KG1 (cell line): ENCODE measurements around the gene ARPC5L.
"Not testable (repeated sequence)": the region's sequence is repeated elsewhere in the genome, so short reads cannot be mapped to it uniquely, and the experiment has no call there.

Experiments used
- DNase-seq: peaks from one replicate; lab custom pipeline; 2025; lab: John Stamatoyannopoulos, UW

ARPC5L gene

DNA sequence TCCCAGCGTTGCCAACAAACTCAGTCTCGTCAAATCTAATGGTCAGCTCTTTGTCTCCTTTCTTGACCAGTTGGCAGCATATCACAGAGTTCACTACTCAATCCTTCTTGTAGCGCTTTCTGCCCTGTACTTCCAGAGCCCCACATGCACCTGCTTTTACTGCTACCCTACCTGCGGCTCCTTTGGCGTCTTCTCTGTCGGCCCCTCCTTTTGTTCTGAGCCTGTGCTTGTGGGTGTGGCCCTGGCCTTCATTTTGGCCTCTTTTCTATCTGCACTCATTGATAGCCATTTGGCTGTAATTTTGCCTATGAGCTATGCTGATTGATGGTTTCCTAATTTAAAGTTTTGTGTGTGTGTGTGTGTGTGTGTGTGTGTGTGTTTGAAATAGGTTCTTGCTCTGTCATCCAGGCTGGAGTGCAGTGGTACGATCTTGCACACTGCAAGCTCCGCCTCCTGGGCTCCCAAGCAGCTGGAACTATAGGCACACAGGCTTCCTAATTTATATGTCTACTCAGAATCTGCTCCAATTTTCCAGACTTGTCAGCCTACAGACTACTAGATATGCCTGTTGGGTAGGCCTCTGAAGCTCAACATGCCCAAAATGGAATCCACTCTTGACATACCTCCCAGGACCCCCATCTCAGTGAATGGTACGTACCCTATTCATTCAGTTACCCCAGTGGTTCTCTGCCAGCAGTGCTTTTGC is 32.3 kb downstream of the ARPC5L start:
- DNase-seq, result no peak

DNA sequence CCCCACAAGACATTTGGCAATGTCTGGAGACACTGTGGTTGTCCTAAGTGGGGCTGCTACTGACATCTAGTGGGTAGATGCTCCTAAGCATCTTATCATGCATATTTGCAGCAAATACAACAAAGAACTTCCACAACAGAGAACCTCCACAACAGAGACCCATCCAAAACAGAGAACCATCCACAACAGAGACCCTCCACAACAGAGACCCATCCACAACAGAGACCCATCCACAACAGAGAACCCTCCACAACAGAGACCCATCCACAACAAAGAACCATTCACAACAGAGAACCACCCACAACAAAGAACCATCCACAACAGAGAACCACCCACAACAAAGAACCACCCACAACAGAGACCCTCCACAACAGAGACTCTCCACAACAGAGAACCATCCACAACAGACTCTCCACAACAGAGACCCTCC is 32.8 kb downstream of the ARPC5L start:
- DNase-seq, result peak; percentile 20

DNA sequence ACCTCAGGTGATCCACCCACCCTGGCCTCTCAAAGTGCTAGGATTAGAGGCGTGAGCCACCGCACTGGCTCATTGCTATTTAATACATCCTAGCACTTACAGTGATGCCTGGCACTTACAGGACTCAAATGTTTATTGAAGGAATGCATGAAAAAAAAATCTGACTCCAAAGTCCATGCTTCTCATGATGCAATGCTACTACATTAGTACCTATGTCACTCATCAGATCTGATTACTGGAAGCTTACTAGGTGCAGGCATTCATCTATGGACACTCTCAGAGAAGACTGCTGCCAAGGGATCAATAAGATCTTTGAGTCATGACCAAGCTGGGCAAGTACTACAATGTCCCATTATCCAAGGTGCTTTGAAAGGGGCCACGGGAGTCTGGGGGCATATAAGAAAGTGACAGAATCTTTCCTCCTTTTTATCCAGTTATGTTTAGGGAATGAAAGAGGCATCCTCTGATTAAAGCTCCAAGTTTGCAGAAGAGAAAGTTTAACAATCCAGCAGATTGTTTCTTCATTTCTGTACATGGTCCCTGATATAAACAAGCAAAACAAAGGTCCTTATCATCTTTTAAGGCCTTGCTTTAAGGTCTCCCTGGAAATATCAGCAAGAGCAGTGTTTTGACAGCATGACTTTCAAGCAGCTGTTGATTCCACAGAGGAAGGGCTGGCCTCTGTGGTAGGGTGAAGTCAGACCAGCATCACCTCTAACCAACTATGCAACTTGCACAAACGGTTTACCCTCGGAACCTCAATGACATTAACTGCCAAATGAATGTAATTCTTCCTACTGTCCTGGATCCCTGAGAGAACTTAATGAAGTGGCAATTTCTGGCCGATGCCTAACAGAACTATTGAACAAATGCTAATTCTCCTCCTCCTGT is 35.9 kb downstream of the ARPC5L start:
- DNase-seq, result no peak

DNA sequence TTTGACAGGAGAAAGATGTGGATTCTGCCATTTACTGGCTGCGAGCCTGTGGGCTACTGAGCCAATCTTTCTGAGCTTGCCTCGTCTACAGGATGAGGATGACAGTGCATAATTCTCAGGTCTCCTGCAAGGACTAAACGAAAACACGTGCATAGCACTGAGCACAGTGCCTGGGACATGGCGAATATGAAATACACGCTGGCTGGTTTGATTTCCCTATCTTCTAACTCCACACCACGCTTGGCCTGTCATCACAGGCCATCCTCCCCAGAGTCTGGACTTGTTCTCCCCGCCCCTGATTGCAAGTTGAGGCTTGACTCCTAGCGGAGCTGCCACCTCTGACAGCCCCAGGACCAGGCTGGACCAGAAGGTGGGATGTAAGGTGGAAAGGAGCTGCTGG is 37.9 kb downstream of the ARPC5L start:
- no peak for DNase-seq

DNA sequence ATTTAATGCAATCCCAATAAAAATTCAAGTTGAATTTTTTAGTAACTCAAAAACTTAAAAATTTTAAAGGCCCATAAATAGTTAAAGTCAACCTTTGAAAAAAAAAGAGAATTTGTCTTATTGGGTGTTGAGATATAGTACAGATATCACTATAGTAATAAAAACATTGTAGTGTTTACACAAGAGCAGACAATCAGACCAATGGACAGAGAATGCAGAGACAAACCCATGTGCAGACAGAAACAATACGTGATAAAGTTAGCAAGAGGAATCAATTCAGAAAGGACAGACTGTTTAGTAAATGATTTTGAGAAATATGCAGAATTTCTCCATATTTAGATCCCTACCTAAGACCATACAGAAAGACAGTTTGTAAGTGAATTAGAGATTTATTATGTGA is 45.0 kb downstream of the ARPC5L start:
- DNase-seq, result no peak

DNA sequence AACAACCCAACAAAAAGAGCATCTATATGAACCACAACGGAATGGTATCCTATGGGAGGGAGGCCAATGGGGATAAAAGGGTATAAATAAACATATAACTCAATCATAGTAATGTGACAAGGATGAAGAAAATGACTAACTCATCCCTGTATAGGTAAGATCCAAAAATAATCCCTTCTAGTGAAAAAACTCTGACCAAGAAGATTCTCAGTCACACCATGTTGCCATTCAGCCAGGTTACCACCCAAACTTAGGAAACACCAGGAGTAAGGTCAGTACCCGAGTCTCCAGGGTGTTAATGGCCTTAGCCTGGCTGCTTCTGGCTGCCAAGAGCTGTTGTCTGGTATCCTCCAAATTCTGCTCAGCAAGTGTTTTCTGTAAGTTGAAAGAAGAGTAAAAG is 46.2 kb downstream of the ARPC5L start:
- DNase-seq, result no peak

DNA sequence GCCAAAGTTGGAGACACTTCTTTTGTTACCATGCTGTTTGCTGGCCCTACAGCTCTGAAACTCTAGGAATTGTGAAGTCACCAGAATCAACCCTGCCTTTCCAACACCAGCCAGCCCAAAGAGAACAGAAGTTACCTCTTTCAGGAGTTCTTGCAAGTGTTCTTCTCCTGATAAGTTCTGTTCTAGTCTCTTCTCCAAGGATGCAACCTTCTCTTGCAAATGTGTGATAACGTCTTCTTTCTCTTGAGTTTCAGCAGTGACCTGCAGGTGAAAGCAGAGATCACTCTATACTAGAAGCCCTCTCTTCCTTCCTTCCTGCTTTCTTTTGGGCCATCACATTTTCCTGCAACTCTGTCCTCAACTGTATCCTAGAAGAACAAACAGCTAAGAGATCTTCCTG is 49.8 kb downstream of the ARPC5L start:
- no peak for DNase-seq

DNA sequence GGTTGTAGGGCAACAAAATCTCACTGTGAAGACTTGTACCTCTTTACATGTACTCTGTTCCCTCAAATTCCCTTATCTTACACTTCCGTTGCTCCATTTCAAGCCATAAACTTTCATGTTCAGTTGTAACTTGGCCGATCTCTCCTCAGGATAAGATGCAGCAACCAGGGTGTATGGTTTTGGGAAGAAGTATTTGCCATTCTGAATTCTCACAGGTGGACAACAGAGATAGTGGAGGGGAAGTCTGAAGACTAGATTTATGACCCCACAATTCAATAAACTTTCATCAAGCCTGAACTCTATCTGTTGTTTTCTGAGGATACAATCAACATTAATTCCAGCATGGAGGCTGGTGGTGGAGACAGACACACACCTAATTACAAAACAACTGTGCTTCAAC is 51.4 kb downstream of the ARPC5L start:
- no peak for DNase-seq

DNA sequence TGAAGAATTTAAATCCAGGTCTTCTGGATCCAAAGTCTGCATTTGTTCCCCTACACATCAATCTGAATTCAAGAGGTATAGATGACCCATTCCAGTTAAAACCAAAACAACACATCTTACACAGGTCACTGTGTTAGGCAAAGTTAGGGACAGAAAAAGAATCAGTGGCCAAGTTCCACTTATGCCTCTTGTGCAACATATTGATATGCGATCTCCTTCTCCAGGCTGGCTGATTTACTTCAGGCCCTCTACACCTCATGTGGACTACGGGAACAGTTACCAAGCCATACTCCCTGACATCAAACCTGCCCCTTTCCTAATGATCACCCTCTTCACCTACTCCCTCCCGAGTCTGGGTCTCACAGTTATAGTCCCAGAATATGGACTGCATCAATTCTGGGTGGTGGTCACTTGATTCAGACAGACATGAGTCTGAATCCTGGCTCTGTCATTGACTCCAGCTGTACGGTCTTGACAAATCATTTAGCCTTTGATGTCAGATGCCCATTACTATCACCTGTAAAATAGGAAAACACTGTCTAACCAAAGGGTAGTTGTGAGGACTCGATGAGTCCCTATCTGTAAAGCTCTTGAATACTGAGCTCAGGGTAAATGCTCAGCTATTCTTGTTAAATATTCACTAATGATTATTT is 52.9 kb downstream of the ARPC5L start:
- no peak for DNase-seq

DNA sequence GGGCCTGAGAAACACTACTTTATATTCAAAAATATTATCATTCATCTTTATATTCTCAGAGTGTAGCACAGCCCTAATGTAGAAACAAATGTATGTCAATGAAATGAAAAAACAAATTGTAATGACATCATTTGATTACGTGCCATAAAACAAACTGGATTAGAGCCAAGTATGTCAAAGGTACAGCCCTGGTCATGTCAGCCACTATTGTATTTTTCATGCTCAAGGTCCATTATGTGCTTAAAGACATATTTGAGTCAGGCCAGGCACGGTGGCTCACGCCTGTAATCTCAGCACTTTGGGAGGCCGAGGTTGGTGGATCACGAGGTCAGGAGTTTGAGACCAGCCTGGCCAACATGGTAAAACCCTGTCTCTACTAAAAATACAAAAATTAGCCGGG is 58.5 kb downstream of the ARPC5L start:
- DNase-seq, result not testable (repeated sequence)
